Panc1 (cell line): Measurements from ENCODE around the gene MAP4K2. TPM values are rescaled to one million over a fixed set of nuclear protein-coding genes. Genes with fewer than 3 reads are reported as not detected.

Experiments
- ATAC-seq: fragments of 200-7000 bp; cut with Tn5 transposase; 2 replicates; pipeline ENCODE4 v1.9.1; 2020; ENCODE audit warnings: mild to moderate bottlenecking, moderate library complexity
- BruUV-seq: library from RNA; stranded (reverse); fragments of 400-500 nt; replicated peaks from 2 replicates; lab custom pipeline; 2021; lab: Mats Ljungman, UMichigan
- CTCF ChIA-PET: fragments of 300-600 bp; sonication (Branson Sonifier 250); formaldehyde crosslinking; loops from one replicate; lab custom pipeline; 2022; ENCODE audit warnings: antibody characterized with exemption; lab: Charles Lee
- POLR2A ChIA-PET: fragments of 300-600 bp; sonication (Branson Sonifier 250); formaldehyde crosslinking; loops from one replicate; lab custom pipeline; 2022; ENCODE audit warnings: antibody characterized with exemption; lab: Charles Lee
- DNase-seq: peaks from one replicate; pipeline ENCODE4 v3.0.0-alpha.2; 2010; ENCODE audit warnings: low read depth, low spot score
- H3K27ac ChIP-seq: 2 replicates; pipeline ENCODE4 v1.5.1; 2011; ENCODE audit warnings: mild to moderate bottlenecking, low read length, inconsistent platforms
- H3K27me3 ChIP-seq: fragments of 200-500 bp; sonication (Bioruptor generic); 2 replicates; pipeline ENCODE4 v1.6.0; 2014; ENCODE audit warnings: low read length, inconsistent platforms; ENCODE audit not compliant: control insufficient read depth, insufficient read depth
- H3K36me3 ChIP-seq: fragments of 200-500 bp; sonication (Bioruptor generic); 2 replicates; pipeline ENCODE4 v1.5.1; 2014; ENCODE audit warnings: inconsistent platforms, mild to moderate bottlenecking, low read length, moderate library complexity; ENCODE audit not compliant: control insufficient read depth, insufficient read depth
- H3K4me1 ChIP-seq: 2 replicates; pipeline ENCODE4 v1.5.1; 2011; ENCODE audit warnings: inconsistent platforms, mild to moderate bottlenecking, low read length, moderate library complexity; ENCODE audit not compliant: control insufficient read depth, insufficient read depth
- H3K4me3 ChIP-seq, 2 experiments: 2 replicates each; pipeline ENCODE4 v1.5.1; 2011 to 2012; ENCODE audit warnings: low read depth in 2 of 2, low read length in 2 of 2, mild to moderate bottlenecking in 2 of 2, inconsistent platforms in 1 of 2, moderate library complexity in 1 of 2
- H3K9me3 ChIP-seq: fragments of 200-500 bp; sonication (Bioruptor generic); 2 replicates; pipeline ENCODE4 v1.5.1; 2014; ENCODE audit warnings: low read depth, mild to moderate bottlenecking, inconsistent platforms, low read length, moderate library complexity; ENCODE audit not compliant: control insufficient read depth, insufficient read depth
- CTCF ChIP-seq: fragments of 450-650 bp; IDR thresholded peaks from 2 replicates; pipeline ENCODE4 v1.5.1; 2017; ENCODE audit warnings: mild to moderate bottlenecking
- POLR2AphosphoS5 ChIP-seq: IDR thresholded peaks from 2 replicates; pipeline ENCODE4 v1.6.1; 2012; ENCODE audit warnings: mild to moderate bottlenecking, low read depth, low read length, moderate library complexity
- REST ChIP-seq, 2 experiments: IDR thresholded peaks; 2 replicates each; pipeline ENCODE4 v1.6.1; 2011 to 2012; ENCODE audit warnings: low read depth in 2 of 2, control low read depth in 1 of 2, low read length in 1 of 2, mild to moderate bottlenecking in 1 of 2, moderate library complexity in 1 of 2; ENCODE audit not compliant: insufficient read depth in 1 of 2
- SIN3A ChIP-seq: IDR thresholded peaks from 2 replicates; pipeline ENCODE4 v1.6.1; 2012; ENCODE audit warnings: low read depth, mild to moderate bottlenecking, low read length, moderate library complexity, borderline replicate concordance; ENCODE audit not compliant: insufficient read depth
- TCF7L2 ChIP-seq: IDR thresholded peaks from 2 replicates; pipeline ENCODE4 v1.6.1; 2011; ENCODE audit warnings: mild to moderate bottlenecking, low read depth, low read length, inconsistent platforms
- in situ Hi-C: cut with HindIII; loops from 2 replicates; pipeline ENCODE4 v1.10.0; 2016; ENCODE audit warnings: low sequenced_read_pairs, low pct_unique_long_range_greater_than_20kb
- intact Hi-C: fragments of 100-400 bp; cut with micrococcal nuclease; formaldehyde crosslinking; loops from one replicate; pipeline ENCODE4 v1.10.0; 2022; ENCODE audit not compliant: unreplicated experiment
- total RNA-seq: library from RNA; stranded (reverse); gene quantifications from one replicate; pipeline ENCODE4 v1.2.1, GENCODE V29; 2021; ENCODE audit not compliant: unreplicated experiment

MAP4K2 gene
- total RNA-seq, 1 experiment from 2014 or later, result 46.4 TPM

- Histone ChIP-seq H3K27ac (peak overlapping the region; percentile 74), H3K27me3 (no peaks in the 10 kb centered on the region), H3K4me1 (peaks cover 18% of the 10 kb centered on the region), H3K36me3 (no peaks in the 10 kb centered on the region; the same call in 1 of the 2 replicates), H3K9me3 (no peaks in the 10 kb centered on the region), H3K4me3 (peak overlapping the region; percentile 75 to 86)
- TSS peak; percentile 94 for BruUV-seq
- intact Hi-C loops, result no loop called here
- TF ChIP-seq CTCF (no peak), TCF7L2 (0 out of 2 replicates have a peak, but pooled peaks have one; percentile 17)
- DNase-seq (no peak), ATAC-seq (peak; percentile 59)
- CTCF ChIA-PET, result interaction anchor here (0.7 kb wide), 1 partner anchor 74 kb away, joined by 5 read pairs; the partner anchor contains the start of gene EHD1
- POLR2A ChIA-PET, result interaction anchor here (0.8 kb wide), 1 partner anchor 31 kb away, joined by 3 read pairs; no protein-coding TSS in a partner anchor
- in situ Hi-C loops, result no loop called here
These were observed 882 bp upstream of the MAP4K2 start for GRCh38 chr11:64803846-64804345.

DNA sequence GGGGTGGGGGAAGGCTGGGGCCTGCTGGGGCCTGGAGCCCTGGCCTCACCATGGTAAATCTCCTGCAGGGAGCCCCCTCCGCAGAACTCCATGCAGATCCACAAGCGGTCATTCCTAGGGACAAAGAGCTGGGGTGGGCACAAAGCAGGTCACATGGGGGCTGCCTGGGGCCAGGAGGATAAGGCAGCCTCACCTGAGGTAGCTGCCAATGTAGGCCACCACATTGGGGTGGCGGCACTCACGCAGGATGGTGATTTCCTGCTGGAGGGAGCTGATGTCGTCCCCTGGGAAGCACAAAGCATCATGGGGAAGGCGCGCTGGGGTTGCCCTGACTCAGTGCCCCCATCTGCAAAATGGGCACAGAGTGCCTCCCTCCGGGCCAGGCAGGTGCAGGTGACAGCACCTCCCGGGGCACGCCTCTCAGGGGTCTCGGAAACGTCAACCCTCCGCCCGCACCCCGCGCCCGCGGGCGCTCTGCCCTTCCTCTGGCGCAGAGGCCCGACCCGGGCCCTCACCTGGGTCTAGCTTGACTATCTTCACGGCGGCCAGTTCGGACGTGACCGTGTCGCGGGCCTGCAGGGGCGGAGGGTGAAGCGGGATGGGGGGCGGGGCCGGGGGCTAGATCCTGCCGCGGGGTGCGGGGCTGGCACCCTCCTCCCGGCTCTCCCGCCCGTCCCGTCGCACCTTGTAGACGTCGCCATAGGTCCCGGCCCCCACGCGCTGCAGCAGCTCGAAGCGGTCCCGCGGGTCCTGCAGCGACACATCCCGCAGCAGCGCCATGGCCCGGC, 450 bp downstream of the MAP4K2 start:
- no peaks in the 10 kb centered on the region for H3K9me3 ChIP-seq
- no peak for DNase-seq
- ChIA-PET CTCF (interaction anchor here (1.4 kb wide), 1 partner anchor 46 kb away, joined by 3 read pairs; no protein-coding TSS in a partner anchor), POLR2A (no interaction called here)
- TF ChIP-seq CTCF (no peak), REST (IDR thresholded peaks at IDR 0.05; ENCODE audit: insufficient read depth in 1 of 2, low read depth in 2 of 2, low read length in 1 of 2) (no peak), TCF7L2 (no peak), POLR2AphosphoS5 (no peak), SIN3A (no peak)
- intact Hi-C loops (no loop called here), in situ Hi-C loops (no loop called here)
- ATAC-seq, result peak; percentile 62
- H3K4me3 ChIP-seq, result peak overlapping the region; percentile 75
- H3K27me3 ChIP-seq, result no peaks in the 10 kb centered on the region
- H3K4me1 ChIP-seq, result peaks cover 18% of the 10 kb centered on the region
- peak overlapping the region; percentile 81 for H3K27ac ChIP-seq
- no peaks in the 10 kb centered on the region; the same call in 1 of the 2 replicates for H3K36me3 ChIP-seq
- no TSS peak for BruUV-seq
